Kidney tubule cell (primary cell): ENCODE data around the gene PRKN.

Experiments used
- DNase-seq: peaks from one replicate; pipeline ENCODE4 v3.0.0-alpha.2; 2018; ENCODE audit warnings: low spot score

PRKN gene

DNA sequence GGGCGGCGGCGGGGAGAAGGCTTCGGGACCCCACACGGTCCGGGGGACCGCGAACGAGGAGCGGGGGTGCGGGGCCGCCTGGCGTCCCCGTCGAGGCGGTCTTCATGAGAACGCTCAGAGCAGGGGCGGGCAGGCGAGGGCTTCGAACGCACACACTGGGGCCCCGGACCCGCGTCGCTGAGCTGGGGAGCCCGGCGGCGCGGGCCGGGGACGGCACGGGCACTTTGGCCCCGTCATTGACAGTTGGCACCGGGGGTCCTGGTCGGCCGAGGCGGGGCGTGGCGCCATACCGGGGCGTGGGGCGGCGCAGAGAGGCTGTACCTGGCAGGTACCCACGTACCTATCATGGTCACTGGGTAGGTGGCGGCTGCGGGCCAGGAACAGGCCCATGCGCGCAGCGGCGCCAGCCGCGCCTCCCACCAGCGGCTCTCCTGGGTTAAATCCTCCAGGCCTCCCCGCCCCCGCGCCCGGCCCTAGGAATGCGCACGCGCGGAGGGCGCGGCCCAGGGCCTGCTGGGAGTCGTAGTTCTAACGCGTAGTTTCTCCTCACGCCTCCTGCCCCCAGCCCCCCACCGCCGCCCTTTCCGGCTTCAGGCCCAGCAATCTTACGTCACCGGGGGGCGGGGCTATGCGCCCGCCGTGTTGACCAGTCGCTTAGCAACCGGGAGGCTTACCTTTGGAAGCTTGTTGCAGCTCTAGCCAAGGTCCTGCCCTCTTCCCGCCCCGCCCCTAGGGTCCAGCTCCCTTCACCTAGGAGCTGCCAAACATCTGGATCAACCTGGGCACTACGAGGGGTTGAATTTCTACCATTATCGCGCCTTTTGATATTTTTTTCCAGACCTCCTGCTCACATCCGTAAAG, at the start of gene PRKN, which contains the start of gene PACRG:
Gene PRKN, minus strand, starts transcription at position 445 of the 861 bp plus-strand sequence.
Gene PACRG, plus strand, starts transcription at position 653 of the 861 bp plus-strand sequence.
- peak; percentile 99 for DNase-seq

DNA sequence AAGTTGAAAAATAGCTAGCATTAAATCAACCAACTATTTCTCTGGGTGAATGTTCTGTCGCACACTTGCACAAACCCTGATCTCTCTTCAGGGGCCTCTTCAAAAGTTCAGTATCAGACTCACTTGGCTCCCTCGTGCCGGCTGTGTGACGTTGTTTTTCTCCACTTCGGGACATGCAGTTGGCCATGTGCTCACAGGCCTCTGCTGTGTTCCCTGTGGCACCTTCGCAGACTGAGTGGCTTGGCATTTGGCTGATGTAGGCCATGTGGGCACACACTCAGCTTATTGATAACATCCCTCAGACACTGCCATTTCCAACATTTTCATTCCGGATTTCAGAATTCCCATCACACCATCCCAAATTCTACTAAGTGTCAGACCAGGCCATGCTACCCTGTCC, 49.5 kb upstream of the PRKN start:
- DNase-seq: no peak

DNA sequence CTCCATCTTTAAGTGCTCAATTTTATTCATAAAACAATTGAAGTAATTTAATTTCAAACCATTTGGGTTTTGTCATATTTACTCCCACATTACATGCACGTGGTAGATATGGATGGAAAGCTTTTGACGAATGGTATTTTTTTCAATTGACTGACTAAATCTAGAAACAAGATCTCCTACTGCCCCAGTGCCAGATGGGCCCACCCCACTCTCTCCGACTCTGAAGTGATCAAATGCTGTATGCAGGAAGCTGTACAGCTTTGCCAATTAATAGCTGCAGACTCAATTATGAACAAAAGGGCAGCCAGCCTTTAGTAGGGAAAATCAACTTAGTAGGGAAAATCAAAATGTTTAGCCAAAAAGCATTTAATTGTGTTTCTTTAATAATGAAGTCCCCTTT, 46.4 kb upstream of the PRKN start:
- DNase-seq: no peak

DNA sequence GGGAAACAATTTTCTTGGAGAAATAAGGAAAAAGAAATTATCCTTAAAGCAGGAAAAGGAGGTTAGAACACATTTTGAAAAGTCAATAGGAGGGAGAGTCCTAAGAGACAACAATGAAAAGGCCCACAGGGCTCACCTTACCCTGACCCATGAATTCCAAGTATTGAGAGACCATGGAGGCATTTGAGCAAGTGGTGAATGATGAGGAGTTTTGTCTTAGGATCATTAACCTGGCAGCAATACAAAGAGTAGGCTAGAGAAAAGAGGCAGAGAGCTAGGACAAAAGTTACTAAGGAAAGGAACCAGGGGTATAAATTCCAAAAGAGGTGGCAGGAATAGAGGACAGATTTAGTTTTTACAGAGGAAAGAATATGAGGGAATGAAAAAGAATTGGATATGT, 44.9 kb upstream of the PRKN start:
- DNase-seq: no peak

DNA sequence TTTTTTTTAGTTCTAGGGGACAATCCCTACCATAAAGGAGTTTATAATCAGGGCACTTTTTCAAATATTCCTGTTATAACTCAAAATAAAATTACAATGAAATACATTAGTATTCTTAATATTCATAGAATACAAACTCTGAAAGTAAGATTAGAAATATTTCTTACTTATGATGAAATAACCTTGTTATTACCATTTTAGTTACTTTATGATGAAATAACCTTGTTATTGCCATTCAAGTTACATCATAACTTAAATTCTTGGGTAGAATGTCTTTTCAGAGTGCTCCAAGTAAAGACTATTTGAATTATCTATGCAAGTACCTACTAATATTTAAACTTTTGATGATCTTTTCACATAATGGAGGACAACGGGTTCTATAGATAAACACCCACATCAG, 43.4 kb upstream of the PRKN start:
- DNase-seq: no peak

DNA sequence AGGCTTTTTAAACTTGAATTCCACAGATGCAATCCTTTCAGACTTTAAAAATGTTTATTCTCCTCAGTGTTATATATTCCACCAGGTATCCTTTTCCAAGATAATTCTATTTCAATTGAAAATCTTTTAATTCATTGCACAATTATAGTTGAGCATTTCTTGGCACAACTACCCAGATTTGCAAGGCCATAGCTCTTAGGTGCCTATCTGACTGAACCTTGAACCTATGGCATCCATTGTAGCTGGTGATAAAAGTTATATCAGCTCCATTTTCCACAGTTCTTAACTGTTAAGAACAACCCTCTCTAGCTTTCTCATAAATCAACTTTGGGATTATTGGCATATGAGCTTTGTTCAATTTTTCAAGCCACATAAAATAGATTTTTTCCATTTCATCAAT, 42.6 kb upstream of the PRKN start:
- DNase-seq: no peak

DNA sequence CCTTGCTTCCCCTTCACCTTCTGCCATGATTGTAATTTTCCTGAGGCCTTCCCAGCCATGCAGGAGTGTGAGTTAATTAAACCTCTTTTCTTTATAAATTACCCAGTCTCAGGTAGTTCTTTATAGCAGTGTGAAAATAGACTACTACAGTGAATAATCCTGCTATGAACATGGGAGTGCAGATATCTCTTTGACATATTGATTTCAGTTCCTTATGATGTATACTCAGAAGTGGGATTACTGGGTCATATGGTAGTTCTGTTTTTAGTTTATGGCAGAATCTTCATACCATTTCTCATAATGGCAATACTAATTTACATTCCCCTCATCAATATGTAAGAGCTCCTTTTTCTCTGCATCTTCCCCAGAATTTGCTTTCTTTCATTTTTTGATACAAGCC, 26.2 kb upstream of the PRKN start:
- DNase-seq: no peak

DNA sequence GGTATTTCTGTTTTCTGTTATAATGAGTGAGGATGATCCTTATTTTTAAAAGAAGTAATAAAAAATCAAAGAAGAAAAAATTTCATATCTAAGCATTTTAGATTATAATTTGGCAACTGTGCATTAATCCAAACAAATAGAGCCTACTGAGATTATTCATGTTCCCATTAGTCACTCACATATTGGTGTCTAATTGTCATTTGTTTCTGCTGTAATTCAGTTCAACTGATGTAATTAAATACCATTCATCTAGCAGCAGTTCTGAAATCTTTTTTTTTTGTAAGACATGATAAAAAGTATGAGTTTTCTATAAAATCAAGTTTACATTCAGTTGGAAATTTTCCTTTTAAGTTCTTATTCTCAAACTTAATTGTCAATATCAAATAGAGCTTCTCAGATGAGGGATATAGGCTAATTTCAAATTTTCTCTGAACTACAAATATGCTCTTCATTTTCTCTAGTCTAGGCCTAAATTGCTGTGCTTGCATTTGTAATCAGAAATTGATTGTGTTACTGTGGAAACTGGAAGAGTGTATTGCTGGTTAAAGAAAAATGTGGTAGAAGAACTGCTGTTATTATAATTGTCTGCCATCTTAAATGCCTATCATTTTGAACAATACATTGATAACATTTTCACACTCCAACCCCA, 23.8 kb upstream of the PRKN start:
- no peak for DNase-seq

DNA sequence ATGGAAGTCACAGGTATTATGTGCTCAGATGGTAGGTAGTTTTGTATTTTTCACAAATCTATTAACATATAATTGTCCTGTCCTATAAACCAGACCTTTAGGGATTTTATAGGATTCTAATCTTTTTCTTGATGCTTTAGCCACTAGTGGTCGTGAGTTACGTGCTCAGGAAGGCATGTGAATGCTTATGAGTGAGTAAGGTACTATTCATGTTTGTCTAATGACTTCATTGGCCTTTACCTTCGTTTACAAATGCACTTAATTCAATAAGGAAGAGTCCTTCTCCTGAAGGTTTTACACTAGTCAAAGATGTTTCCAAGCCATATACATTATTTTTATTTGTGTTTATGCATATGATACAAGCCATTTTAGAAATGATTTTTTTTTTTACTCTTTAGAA, 23.2 kb upstream of the PRKN start:
- DNase-seq: peak; percentile 77

DNA sequence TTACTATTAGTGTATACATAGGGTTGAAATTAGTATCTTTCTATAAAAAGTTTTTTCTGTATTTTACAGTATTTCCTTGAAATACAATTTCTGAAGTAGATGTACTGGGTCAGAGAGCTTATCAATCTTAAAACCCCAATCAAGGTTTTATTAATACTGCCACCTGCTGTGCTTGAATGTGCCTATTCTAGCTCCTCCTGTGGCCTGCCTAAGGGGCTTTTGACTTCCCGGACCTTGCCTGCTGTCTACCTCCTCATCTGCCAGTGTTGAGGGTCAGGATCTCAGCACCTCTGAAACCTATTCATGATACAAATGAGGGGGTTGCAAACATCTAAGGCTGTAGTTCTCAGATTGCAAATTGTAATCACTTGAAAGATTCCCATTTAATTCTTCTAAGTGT, 9.4 kb upstream of the PRKN start:
- DNase-seq: no peak

DNA sequence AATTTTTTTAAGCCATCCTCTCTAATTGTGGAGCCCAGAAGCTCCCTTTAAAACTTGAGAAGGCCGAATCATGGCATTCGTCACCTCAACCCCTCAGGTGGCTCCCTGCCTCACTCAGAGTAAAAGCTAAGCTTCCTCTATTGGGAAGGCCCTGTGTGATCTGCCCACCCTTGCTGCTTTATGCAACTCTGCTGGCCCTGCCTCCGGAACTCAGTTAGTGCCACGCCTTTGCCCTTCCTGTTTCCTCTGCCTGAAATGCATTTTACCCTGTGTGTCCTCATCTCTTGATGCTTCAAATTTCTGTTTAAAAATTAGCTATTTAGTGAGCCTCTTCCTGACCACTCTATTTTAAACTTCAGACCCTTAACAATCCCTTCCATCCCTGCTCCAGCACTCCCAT, 5.9 kb upstream of the PRKN start:
- no peak for DNase-seq

DNA sequence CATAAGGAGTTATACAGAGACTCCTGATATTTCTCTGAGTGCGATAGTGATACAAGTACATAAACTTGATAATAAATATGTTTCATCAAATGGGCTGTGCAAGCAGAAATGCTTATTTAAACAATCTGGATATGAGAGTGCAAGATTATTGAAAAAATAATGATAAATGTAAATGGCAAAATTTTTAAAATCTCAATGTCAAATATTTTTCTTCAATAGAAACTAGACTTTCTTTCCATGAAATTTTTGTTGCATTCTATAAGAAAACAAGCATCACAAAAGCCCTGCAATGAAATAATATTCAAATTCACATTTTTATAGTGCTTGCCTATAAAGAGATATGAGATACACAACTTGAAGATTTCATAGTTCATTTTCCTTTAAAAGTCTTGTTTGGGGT, 2.9 kb upstream of the PRKN start:
- DNase-seq: no peak

DNA sequence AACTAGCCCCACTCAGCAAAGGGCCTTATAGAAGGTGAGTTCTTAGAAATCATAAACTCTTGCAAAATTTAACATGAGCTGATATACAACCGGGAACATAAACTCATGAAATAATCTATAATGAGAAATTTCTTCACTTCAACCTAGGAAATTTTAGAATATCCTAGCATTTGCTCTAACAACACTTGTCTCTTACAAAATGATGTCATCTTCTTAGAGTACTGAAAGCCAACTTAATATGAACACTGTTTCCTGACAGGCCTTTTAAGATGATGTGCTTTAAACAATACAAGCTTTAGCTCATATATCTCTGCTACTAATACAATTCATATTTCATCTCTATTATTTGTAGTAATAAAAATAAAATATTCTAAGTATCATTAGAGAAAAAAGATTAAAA, 1.1 kb upstream of the PRKN start:
- no peak for DNase-seq

DNA sequence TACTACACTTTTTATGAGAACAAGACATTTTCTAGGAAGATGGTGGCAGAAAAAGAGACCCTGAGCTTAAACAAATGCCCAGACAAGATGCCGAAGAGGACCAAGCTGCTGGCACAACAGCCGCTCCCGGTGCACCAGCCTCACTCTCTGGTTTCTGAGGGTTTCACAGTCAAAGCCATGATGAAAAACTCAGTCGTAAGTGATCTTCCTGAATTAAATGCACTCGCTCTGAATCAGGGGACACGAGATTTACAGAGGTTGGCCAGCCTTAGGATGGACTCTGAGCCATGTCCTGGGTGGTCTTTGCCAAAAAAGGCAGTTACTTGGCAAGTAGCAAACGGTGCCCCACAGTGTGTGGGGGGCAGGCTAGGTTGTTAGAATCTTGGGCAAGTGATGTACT, 631 bp upstream of the PRKN start:
- DNase-seq: no peak

DNA sequence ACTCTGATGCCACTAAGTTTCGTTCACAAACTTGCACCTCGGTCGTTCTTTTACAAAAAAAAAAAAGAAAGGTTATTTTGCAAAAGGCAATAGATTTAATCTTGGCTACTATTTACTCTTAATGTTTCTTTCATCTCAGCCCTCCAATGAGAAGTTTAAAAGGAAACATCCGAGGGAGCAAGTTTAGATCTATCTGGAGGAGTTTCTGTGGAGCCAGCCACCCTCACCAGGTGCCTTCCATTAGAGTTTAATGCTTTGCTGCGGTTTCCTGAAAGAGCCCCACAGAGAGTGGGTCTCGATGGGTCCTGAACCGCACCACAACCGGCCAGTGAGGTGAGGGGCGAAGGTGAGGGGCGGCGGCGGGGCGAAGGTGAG, 632 bp downstream of the PRKN start:
- DNase-seq: peak; percentile 17

DNA sequence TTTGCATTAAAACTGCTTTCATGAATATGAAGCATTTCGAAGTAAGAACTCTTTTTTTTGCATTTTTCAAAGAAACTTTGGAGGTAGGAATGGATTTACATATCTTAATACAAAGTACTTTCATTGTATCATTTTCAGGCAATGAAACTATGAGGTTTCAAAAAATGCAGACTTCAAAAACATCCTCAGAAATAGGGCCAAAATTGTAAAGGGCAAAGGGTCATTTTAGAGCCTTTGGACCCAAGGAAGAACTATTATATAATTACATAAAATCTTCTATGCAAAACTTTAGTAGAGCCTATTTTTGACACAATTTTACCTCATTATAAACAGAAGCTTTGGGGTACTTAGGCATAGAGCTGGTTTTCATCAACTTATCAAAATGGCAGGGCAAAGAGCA, 4.9 kb downstream of the PRKN start:
- DNase-seq: no peak

DNA sequence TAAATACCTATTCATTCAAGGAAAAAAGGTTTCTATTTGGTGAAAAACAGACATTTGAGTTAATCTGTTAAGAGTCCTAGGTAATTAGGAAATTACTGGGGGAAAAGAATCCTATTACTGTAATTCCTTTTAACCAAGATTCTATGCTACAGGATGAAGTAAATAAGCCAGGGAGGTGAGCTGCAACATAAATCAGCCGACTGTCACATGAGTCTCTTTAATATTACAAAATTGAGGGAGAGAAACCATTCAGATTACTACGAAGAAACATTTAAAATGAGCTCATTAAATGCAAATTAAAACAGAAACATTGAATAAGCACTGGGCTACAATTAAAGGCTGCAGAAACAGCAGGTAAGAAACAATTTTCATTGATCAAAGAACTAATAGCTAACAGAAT, 5.3 kb downstream of the PRKN start:
- DNase-seq: no peak

DNA sequence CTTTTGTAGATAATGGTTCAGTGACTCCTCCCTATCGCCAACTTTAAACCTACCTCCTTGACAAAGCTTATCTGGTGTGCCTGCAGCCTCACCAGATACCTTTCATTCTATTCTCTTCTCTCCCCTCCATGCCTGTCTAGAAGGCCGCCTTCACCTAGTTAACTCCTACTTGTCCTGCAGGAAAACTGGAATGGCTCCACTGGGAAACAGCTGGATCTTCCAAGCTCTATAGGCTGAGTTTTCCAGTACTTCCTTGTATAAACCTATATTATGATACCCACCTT, 6.2 kb downstream of the PRKN start:
- DNase-seq: no peak

DNA sequence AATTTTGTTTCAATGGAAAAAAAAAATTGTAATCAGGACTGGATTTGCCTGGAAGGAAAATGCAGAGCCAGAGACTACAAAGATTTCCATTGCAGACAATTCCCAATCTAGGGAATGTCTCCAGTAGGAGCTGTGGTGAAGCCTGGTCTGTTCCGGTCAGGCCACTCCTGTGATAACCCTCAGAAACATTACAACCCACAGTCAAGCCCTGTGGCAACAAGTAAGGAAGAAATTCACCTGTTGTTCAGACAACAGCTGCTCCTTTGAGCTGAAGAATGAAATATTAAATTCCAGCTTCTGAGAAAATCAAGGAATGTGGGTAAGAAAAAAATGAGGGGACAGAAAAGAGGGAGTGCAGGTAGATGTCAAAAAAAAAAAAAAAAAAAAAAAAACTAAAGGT, 8.0 kb downstream of the PRKN start:
- no peak for DNase-seq

DNA sequence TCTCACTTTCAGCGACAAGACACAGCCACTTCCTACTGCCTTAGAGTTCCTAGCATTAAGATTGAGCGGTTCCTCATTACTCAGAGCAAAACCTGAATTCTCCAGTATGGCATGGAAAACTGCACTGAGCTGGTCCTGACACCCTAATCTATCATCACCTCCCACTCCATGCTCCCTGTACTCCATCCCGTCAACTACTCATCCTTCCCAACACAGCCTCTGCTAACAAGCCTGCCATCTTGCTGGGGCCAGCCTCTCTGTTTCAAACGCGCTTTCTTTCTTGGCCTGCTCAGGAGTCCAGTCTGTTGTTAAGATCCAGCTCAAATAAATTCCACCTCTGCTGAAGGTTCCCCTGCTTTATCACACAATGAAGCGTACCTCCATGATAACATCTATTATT, 12.0 kb downstream of the PRKN start:
- no peak for DNase-seq

DNA sequence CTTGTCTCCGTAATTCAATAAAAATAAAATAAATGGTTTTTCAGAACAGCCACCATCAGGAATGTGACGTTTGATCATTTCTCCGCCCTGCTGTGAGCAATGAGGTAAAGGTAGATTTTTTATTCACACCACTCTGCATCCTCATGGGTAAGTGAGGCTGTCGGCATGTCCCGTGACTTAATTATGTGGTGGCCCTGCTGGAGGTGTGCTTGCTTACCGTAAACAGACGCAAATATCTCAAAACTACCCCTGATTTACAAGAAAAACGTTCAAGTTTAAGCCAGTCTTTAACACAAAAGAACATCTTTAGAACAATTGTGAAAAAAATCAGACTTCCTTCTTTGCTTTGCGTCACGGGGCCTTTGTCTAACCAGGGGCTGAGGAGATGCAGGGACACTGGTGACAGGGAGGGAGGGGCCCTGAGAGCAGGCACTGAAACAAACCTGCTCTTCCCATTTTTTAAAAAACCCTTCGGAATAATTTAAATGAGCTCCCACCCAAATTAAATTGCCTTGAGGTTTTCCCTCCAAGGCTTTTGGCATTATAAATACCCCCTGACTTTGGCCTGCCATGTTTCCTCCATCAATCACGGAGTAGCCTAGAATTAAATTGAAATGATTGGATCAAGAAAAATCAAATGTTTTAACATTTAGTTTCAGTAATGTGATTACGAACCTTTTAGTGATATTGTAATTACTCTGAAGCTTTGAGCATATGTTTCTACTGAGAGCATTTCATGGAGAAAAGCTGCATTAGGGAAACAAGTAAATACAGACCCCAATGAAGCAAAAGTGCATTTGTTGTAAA, 13.4 kb downstream of the PRKN start:
- no peak for DNase-seq

DNA sequence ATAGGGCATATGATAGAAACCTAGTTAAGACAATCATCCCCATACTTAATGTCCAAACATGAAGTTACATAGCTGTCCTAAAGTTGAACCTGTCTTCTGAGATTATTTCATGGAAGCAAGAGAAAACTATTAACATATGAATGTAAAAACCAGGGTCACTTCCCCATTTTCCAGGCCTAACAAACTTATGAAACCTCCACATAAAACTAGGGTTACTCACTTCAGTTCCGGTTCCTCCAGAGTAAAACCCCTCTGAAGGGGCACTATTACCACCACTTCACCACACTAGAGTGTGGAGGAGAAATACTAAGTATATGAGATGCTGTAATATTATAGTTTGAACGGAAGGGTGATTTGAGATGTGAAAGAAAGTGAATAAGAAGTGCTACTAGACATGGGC, 14.9 kb downstream of the PRKN start:
- no peak for DNase-seq

DNA sequence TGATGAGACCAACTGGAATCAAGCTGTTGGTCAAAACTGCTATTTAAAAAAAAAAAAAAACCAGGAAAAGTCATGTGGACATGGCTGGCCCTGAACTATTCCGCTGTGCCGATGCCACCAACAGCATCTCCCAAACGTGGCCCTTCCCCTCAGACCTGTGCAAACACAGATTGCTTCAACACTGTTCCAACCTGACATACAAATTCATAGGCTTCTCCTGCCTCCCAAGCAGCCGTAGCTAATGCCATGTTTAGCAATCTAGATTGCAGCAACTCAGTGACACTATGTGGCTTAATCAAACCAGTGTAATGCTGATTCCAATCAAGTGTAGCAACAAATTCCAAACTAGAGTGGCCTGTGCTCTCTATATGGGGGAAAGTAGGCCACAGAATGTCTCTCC, 16.2 kb downstream of the PRKN start:
- DNase-seq: no peak
